IMR-90 (cell line): Measurements from ENCODE around the gene INTS3. TPM values are rescaled to one million over a fixed set of nuclear protein-coding genes. Genes with fewer than 3 reads are reported as not detected.

Experiments
- ATAC-seq: fragments of 200-7000 bp; cut with Tn5 transposase; 2 replicates; pipeline ENCODE4 v1.9.1; 2020; ENCODE audit warnings: low read depth, mild to moderate bottlenecking, moderate library complexity
- BruUV-seq: library from RNA; stranded (reverse); fragments of 400-500 nt; replicated peaks from 2 replicates; lab custom pipeline; 2021; lab: Mats Ljungman, UMichigan
- CTCF ChIA-PET: fragments of 300-600 bp; formaldehyde crosslinking; extraction: SDS; loops from one replicate; lab custom pipeline; 2021; ENCODE audit warnings: antibody characterized with exemption; lab: Yijun Ruan, JAX
- POLR2A ChIA-PET: fragments of 300-600 bp; sonication (Branson Sonifier 250); formaldehyde crosslinking; loops from one replicate; lab custom pipeline; 2022; ENCODE audit warnings: antibody characterized with exemption; ENCODE audit not compliant: unreplicated experiment; lab: Charles Lee
- DNase-seq: peaks from one replicate; pipeline ENCODE4 v3.0.0; 2013
- H2AFZ ChIP-seq: replicated peaks from 2 replicates; pipeline ENCODE3; 2013; ENCODE audit warnings: low read length, mild to moderate bottlenecking; ENCODE audit not compliant: poor library complexity
- H2AK5ac ChIP-seq: 2 replicates; pipeline ENCODE4 v1.6.1; 2013; ENCODE audit warnings: low read depth, low read length, inconsistent platforms
- H2AK9ac ChIP-seq: replicated peaks from 2 replicates; pipeline ENCODE3; 2013; ENCODE audit warnings: mild to moderate bottlenecking, low read depth, low read length, moderate library complexity; ENCODE audit not compliant: poor library complexity
- H2BK120ac ChIP-seq: 2 replicates; pipeline ENCODE4 v1.6.1; 2013; ENCODE audit warnings: low read depth, low read length, inconsistent platforms
- H2BK15ac ChIP-seq: 3 replicates; pipeline ENCODE4 v1.6.1; 2013; ENCODE audit warnings: low read depth, low read length, inconsistent platforms
- H2BK20ac ChIP-seq: 2 replicates; pipeline ENCODE4 v1.6.1; 2013; ENCODE audit warnings: low read depth, mild to moderate bottlenecking, inconsistent platforms, low read length, moderate library complexity
- H2BK5ac ChIP-seq: 2 replicates; pipeline ENCODE4 v1.6.1; 2013; ENCODE audit warnings: mild to moderate bottlenecking, low read depth, low read length, inconsistent platforms; ENCODE audit not compliant: poor library complexity, severe bottlenecking
- H3K14ac ChIP-seq: replicated peaks from 2 replicates; pipeline ENCODE4 v1.6.1; 2013; ENCODE audit warnings: low read depth, low read length, inconsistent platforms
- H3K18ac ChIP-seq: 2 replicates; pipeline ENCODE4 v1.6.1; 2013; ENCODE audit warnings: low read depth, low read length, control low read depth
- H3K23ac ChIP-seq: 2 replicates; pipeline ENCODE4 v1.6.1; 2013; ENCODE audit warnings: low read depth, low read length, inconsistent platforms
- H3K27ac ChIP-seq: 2 replicates; pipeline ENCODE4 v1.5.1; 2013; ENCODE audit warnings: mild to moderate bottlenecking, control low read depth, low read length; ENCODE audit not compliant: insufficient read depth
- H3K27me3 ChIP-seq: 2 replicates; pipeline ENCODE4 v1.6.1; 2013; ENCODE audit warnings: low read length; ENCODE audit not compliant: control insufficient read depth, insufficient read depth
- H3K36me3 ChIP-seq: 2 replicates; pipeline ENCODE4 v1.6.1; 2013; ENCODE audit warnings: low read length, mixed read lengths; ENCODE audit not compliant: control insufficient read depth, insufficient read depth
- H3K4ac ChIP-seq: 2 replicates; pipeline ENCODE4 v1.6.1; 2013; ENCODE audit warnings: low read depth, low read length, inconsistent platforms
- H3K4me1 ChIP-seq: 2 replicates; pipeline ENCODE4 v1.6.1; 2013; ENCODE audit warnings: low read length, mixed read lengths; ENCODE audit not compliant: control insufficient read depth, insufficient read depth
- H3K4me2 ChIP-seq: 2 replicates; pipeline ENCODE4 v1.6.1; 2013; ENCODE audit warnings: low read depth, mild to moderate bottlenecking, control low read depth, low read length, moderate library complexity
- H3K4me3 ChIP-seq: 2 replicates; pipeline ENCODE4 v1.5.1; 2013; ENCODE audit warnings: low read depth, mild to moderate bottlenecking, control low read depth, low read length, moderate library complexity; ENCODE audit not compliant: insufficient read depth
- H3K56ac ChIP-seq: 2 replicates; pipeline ENCODE4 v1.6.1; 2013; ENCODE audit warnings: low read length, inconsistent platforms; ENCODE audit not compliant: insufficient read depth; ENCODE audit errors: extremely low read depth
- H3K79me1 ChIP-seq, 2 experiments: 2 replicates each; pipeline ENCODE4 v1.6.1; 2013; ENCODE audit warnings: low read length in 2 of 2, inconsistent platforms in 1 of 2, low read depth in 1 of 2
- H3K9ac ChIP-seq: 2 replicates; pipeline ENCODE4 v1.6.1; 2013; ENCODE audit warnings: low read depth, low read length, control low read depth
- H3K9me1 ChIP-seq: 2 replicates; pipeline ENCODE4 v1.6.1; 2013; ENCODE audit warnings: low read length, inconsistent platforms; ENCODE audit not compliant: insufficient read depth
- H3K9me3 ChIP-seq: 2 replicates; pipeline ENCODE4 v1.6.1; 2013; ENCODE audit warnings: low read length; ENCODE audit not compliant: control insufficient read depth, insufficient read depth
- H4K20me1 ChIP-seq: 2 replicates; pipeline ENCODE4 v1.6.1; 2013; ENCODE audit warnings: low read length, inconsistent platforms; ENCODE audit not compliant: insufficient read depth
- H4K5ac ChIP-seq: 2 replicates; pipeline ENCODE4 v1.6.1; 2013; ENCODE audit warnings: mild to moderate bottlenecking, low read depth, low read length, control low read depth
- H4K8ac ChIP-seq, 2 experiments: 2 replicates each; pipeline ENCODE4 v1.6.1; 2013; ENCODE audit warnings: low read depth in 2 of 2, low read length in 2 of 2, control low read depth in 1 of 2, inconsistent platforms in 1 of 2
- H4K91ac ChIP-seq: 2 replicates; pipeline ENCODE4 v1.6.1; 2013; ENCODE audit warnings: low read depth, low read length, inconsistent platforms; ENCODE audit not compliant: insufficient read depth
- POLR2A ChIP-seq: IDR thresholded peaks from 2 replicates; pipeline ENCODE4 v1.6.1; 2012; ENCODE audit warnings: mild to moderate bottlenecking, low read depth, low read length
- RAD21 ChIP-seq: IDR thresholded peaks from 2 replicates; pipeline ENCODE4 v1.6.1; 2012; ENCODE audit warnings: low read length, improper control_type of control experiment
- WGBS, 2 experiments: methylation state at CpG; one replicate each; pipeline versions ENCODE4 v1.1.5 to v1.1.7; 2013; ENCODE audit warnings: missing lambda C conversion rate in 2 of 2; ENCODE audit not compliant: insufficient read length in 1 of 2; ENCODE audit errors: extremely low coverage in 2 of 2; 5-methylcytosine and 5-hydroxymethylcytosine counted together
- dilution Hi-C: fragments of 300-500 bp; cut with HindIII; formaldehyde crosslinking; loops from one replicate; pipeline ENCODE4 v1.14.3; 2018; ENCODE audit warnings: low sequenced_read_pairs; ENCODE audit not compliant: unreplicated experiment
- in situ Hi-C: fragments of 300-500 bp; cut with MboI; formaldehyde crosslinking; loops from 3 replicates; pipeline ENCODE4 v1.14.3; 2019; ENCODE audit warnings: low sequenced_read_pairs, inconsistent platforms, mixed read lengths
- intact Hi-C: fragments of 100-400 bp; cut with micrococcal nuclease; formaldehyde crosslinking; loops from 2 replicates; pipeline ENCODE4 v1.10.0; 2022
- polyA plus RNA-seq, 3 experiments: library from polyadenylated mRNA; depleted of rRNA; stranded (reverse); fragments of >200 nt; gene quantifications; 2 replicates each; pipeline ENCODE4 v1.2.3, GENCODE V29; 2012; ENCODE audit warnings: low replicate concordance in 1 of 3
- total RNA-seq: library from RNA; depleted of rRNA; stranded (reverse); fragments of >200 nt; gene quantifications from 2 replicates; pipeline ENCODE4 v1.2.3, GENCODE V29; 2012

INTS3 gene
- total and polyA plus RNA-seq, 2 of the 4 experiments (the other 2 are of a cell fraction): 33.5 to 59.4 TPM

DNA sequence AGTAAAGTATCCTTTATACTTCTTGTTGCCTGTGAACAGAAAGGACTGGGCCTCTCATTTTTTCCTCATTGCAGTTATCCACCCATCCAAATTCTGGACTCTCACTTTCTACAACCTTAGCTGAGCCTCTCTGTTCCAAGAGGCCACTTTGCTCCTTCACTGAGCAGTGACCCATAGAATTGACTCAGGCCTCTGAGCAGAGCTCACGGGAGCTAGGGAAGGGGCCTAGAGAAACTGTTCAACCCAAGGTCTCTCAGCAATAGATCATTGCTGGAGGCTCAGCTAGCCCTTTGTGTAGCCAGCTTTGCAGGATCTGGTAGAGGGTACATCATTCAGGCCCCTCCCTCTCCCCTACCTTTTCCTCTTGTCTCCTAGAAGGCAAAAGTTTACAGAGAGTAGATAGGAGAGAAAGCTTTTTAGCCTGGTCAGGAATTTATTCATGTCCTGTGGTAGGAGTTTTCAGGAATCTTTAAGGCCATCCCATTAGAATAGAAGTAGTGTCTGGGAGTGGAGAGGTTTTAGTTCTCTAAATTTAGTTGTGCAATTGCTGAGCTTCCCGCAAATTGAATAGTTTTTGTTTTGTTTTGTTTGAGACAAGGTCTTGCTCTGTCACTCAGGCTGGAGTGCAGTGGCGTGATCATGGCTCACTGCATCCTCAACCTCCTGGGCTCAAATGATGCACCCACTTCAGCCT lies 6.7 kb downstream of the INTS3 start (continued):
- TF ChIP-seq POLR2A: no peak

DNA sequence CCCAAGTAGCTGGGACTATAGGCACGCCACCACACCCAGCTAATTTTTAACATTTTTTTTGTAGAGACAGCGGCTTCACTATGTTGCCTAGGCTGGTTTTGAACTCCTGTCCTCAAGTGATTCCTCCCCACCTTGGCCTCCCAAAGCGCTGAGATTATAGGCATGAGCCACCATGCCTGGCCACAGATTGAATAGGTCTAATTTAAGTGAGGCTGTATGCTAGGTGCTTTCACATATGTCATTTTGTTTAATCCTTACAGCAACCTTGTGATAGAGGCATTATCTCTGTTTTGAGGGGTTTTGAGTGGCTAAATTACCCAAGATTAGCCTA lies 7.2 kb downstream of the INTS3 start:
- H3K23ac ChIP-seq: no peak overlapping the region
- in situ Hi-C loops (no loop called here), intact Hi-C loops (no loop called here), dilution Hi-C loops (no loop called here)
- DNase-seq (no peak), ATAC-seq (no peak)
- H3K27ac ChIP-seq: no peak overlapping the region
- H2BK120ac ChIP-seq: no peak overlapping the region
- H3K4me3 ChIP-seq: no peak overlapping the region
- H3K4me2 ChIP-seq: no peak overlapping the region
- POLR2A ChIA-PET: no interaction called here
- H3K56ac ChIP-seq: no peak overlapping the region
- H4K91ac ChIP-seq: no peak overlapping the region
- H3K9me3 ChIP-seq: no peaks in the 10 kb centered on the region
- no peak overlapping the region for H2BK20ac ChIP-seq
- H2AK5ac ChIP-seq: no peak overlapping the region
- no peaks in the 10 kb centered on the region; the same call in 1 of the 2 replicates for H3K4me1 ChIP-seq
- H4K8ac ChIP-seq: no peak overlapping the region
- WGBS, 2 experiments: no CpG with 5 or more reads among the region's 3 CpGs
- no peak overlapping the region for H2BK15ac ChIP-seq
- no peak overlapping the region for H2BK5ac ChIP-seq
- no peak overlapping the region for H3K14ac ChIP-seq
- no peaks in the 10 kb centered on the region for H3K27me3 ChIP-seq
- no TSS peak for BruUV-seq
- no peak overlapping the region for H3K18ac ChIP-seq
- TF ChIP-seq RAD21: no peak
- H4K5ac ChIP-seq: no peak overlapping the region
- CTCF ChIA-PET: interaction anchor here (1.8 kb wide), 1 partner anchor 57 kb away, joined by 4 read pairs; the partner anchor contains the start of gene NPR1
- no peak overlapping the region for H2AFZ ChIP-seq
- H3K4ac ChIP-seq: no peak overlapping the region
- peaks cover 8 to 31% of the 10 kb centered on the region in 2 experiments; a peak in 2 of 4 replicates for H3K79me1 ChIP-seq
- H2AK9ac ChIP-seq: no peak overlapping the region
- H3K36me3 ChIP-seq: 0 out of 2 replicates have a peak, but pooled peaks cover 2% of the 10 kb centered on the region
- H3K9me1 ChIP-seq: no peaks in the 10 kb centered on the region; the same call in 1 of the 2 replicates
- no peaks in the 10 kb centered on the region for H4K20me1 ChIP-seq
- H3K9ac ChIP-seq: no peak overlapping the region
